GM18951 (cell line): ENCODE results near the gene PCBP3.

Experiments used
- POLR2A ChIP-seq: IDR thresholded peaks from 4 replicates; pipeline ENCODE4 v1.6.1; 2011; ENCODE audit warnings: mild to moderate bottlenecking; ENCODE audit not compliant: insufficient read length, insufficient read depth; ENCODE audit errors: extremely low read depth
- in situ Hi-C: fragments of 300-500 bp; cut with MboI; formaldehyde crosslinking; loops from one replicate; pipeline ENCODE4 v1.12.0; 2022; ENCODE audit warnings: low sequenced_read_pairs, mixed read lengths, inconsistent platforms; ENCODE audit not compliant: unreplicated experiment

The PCBP3 gene

GRCh38 chr21:45833414-45833813, 189.9 kb downstream of the PCBP3 start:
- no peak for TF ChIP-seq POLR2A
- in situ Hi-C loops: no loop called here

- in situ Hi-C loops: no loop called here
- no peak for TF ChIP-seq POLR2A
Measured at GRCh38 chr21:45834026-45834715, 190.6 kb downstream of the PCBP3 start.

GRCh38 chr21:45834821-45835293, 191.3 kb downstream of the PCBP3 start:
- in situ Hi-C loops: no loop called here
- TF ChIP-seq POLR2A: no peak

- TF ChIP-seq POLR2A: no peak
- in situ Hi-C loops: no loop called here
Measured at GRCh38 chr21:45835301-45836267, 192.1 kb downstream of the PCBP3 start.

- no peak for TF ChIP-seq POLR2A
- in situ Hi-C loops: no loop called here
Measured at GRCh38 chr21:45836268-45836655, 192.7 kb downstream of the PCBP3 start.

GRCh38 chr21:45836694-45837670, 193.5 kb downstream of the PCBP3 start:
- TF ChIP-seq POLR2A: no peak
- in situ Hi-C loops: no loop called here

GRCh38 chr21:45837936-45838335, 194.4 kb downstream of the PCBP3 start:
- in situ Hi-C loops: no loop called here
- no peak for TF ChIP-seq POLR2A

GRCh38 chr21:45838634-45839033, 195.1 kb downstream of the PCBP3 start:
- in situ Hi-C loops: no loop called here
- no peak for TF ChIP-seq POLR2A

GRCh38 chr21:45839274-45839673, 195.7 kb downstream of the PCBP3 start:
- no peak for TF ChIP-seq POLR2A
- in situ Hi-C loops: no loop called here

- in situ Hi-C loops: no loop called here
- no peak for TF ChIP-seq POLR2A
Measured at GRCh38 chr21:45841033-45841432, 197.5 kb downstream of the PCBP3 start.

GRCh38 chr21:45843426-45843825, 199.9 kb downstream of the PCBP3 start:
- no peak for TF ChIP-seq POLR2A
- in situ Hi-C loops: no loop called here

GRCh38 chr21:45844181-45844580, 200.7 kb downstream of the PCBP3 start:
- in situ Hi-C loops: no loop called here
- no peak for TF ChIP-seq POLR2A
